Cardiac fibroblast (primary cell): ENCODE measurements around the gene ALPL.

Experiments
- DNase-seq, 2 donors: peaks; one replicate each; pipeline versions ENCODE4 v3.0.0 to v3.0.0-alpha.2; 2010; ENCODE audit warnings: low read depth in 2 of 2
- H3K4me3 ChIP-seq, 2 donors: replicated peaks in 1 of 2; 1 replicate in 1 of 2; 2 replicates in 1 of 2; pipeline ENCODE4 v1.5.1; 2011; ENCODE audit warnings: low read depth in 2 of 2, low read length in 2 of 2, mild to moderate bottlenecking in 2 of 2, moderate library complexity in 1 of 2
- TF ChIP-seq, protein P1 (sequence below): IDR thresholded peaks from one replicate; pipeline ENCODE4 v1.5.1; 2011; ENCODE audit warnings: low read depth, mild to moderate bottlenecking, low read length, inconsistent platforms

Gene ALPL

DNA sequence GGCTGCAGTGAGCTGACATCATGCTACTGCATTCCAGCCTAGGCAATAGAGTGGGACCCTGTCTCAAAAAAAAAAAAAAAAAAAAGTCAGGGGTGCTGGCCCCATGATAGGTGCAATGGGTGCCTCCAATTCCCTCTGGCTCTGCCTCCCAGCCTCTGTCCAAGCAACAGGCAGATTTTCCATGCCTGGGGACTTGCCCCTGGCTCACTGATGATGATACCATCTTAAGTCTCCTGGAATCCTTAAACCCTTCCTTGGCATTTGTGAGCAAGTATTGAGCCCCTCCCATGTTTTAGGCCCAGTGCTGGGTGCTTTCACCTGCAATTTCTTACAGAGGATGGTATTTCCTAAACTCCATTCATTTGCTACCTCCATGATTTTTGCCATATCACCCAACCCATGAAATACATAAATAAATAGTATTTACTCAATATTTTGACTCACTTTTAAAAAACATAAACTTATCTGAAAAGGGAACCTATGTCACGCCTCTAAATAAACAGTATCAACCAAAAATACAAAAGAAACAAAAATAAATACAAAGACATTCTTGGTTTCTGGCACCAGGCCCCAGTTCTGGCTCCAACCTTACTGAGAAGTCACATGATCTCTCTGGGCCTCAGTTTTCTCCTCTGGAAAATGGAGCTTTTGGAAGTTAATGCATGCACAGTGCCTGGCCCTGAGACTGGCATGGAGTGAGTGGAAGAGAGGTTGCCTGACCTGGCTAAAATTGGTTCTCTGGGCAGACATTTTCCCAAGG, 1.5 kb upstream of the ALPL start:
- TF ChIP-seq, protein P1, sequence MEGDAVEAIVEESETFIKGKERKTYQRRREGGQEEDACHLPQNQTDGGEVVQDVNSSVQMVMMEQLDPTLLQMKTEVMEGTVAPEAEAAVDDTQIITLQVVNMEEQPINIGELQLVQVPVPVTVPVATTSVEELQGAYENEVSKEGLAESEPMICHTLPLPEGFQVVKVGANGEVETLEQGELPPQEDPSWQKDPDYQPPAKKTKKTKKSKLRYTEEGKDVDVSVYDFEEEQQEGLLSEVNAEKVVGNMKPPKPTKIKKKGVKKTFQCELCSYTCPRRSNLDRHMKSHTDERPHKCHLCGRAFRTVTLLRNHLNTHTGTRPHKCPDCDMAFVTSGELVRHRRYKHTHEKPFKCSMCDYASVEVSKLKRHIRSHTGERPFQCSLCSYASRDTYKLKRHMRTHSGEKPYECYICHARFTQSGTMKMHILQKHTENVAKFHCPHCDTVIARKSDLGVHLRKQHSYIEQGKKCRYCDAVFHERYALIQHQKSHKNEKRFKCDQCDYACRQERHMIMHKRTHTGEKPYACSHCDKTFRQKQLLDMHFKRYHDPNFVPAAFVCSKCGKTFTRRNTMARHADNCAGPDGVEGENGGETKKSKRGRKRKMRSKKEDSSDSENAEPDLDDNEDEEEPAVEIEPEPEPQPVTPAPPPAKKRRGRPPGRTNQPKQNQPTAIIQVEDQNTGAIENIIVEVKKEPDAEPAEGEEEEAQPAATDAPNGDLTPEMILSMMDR = no peak
- no peak overlapping the region for H3K4me3 ChIP-seq
- no peak for DNase-seq

DNA sequence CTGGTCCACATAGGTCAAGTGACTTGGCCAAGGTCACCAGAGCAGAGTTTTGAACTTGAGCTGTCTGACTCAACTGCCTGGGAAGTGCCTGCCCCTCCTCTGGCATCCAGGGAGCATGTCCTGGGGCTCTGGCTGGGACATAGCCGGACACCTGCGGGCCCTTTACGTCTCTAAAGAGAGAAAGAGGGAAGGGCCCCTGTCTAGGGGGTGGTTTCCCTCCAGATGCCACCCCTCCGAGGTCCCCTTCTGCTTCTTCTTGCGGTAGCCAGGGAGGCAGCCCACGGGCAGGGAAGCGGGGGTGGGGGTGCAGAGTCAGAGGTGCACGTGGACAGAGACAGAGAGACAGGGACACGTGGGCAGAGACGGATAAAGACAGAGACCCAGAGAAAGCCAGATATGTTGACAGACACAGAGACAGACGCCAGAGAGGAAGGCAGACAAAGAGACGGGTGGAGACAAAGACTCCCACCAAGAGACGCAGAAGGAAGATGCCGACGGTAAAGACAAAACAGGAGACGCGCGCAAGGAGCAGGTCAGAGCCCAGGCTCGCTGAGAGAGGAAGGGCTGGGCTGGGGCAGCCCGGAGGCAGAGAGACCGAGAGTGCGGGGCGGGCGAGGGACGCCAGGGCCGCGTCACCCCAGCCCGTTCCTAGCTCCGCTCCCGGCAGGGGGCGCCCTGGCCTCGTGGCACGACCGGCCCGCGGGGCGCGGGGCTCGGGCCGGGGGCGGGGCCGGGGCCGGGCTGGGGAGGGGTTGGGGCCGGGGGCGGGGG, 458 bp upstream of the ALPL start:
- TF ChIP-seq, protein P1 = peak; percentile 45
- H3K4me3 ChIP-seq = peak overlapping the region in 1 of 2 donors; percentile 27
- peak; percentile 50 to 55 for DNase-seq

DNA sequence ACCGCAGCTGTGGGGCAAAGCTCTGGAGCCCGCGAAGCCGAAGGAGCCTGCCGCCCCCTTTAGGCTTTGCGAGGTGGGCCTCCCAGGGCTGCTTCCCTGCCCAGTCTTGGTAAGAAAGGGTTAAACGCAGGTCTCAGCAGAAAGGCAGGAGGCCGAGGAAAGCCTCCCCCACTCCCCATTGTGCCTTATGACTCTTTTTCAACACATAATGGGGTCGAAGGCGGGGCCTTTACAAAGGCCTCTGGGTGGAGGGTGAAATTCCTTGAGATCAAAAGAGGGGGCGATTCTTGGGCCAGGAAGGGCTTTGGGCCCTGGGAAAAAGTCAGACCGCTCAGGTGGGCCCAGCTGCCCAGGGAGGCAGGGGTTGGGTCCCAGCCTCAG, 880 bp downstream of the ALPL start:
- DNase-seq = no peak
- TF ChIP-seq, protein P1 = no peak
- peak overlapping the region; percentile 37 to 55 for H3K4me3 ChIP-seq

DNA sequence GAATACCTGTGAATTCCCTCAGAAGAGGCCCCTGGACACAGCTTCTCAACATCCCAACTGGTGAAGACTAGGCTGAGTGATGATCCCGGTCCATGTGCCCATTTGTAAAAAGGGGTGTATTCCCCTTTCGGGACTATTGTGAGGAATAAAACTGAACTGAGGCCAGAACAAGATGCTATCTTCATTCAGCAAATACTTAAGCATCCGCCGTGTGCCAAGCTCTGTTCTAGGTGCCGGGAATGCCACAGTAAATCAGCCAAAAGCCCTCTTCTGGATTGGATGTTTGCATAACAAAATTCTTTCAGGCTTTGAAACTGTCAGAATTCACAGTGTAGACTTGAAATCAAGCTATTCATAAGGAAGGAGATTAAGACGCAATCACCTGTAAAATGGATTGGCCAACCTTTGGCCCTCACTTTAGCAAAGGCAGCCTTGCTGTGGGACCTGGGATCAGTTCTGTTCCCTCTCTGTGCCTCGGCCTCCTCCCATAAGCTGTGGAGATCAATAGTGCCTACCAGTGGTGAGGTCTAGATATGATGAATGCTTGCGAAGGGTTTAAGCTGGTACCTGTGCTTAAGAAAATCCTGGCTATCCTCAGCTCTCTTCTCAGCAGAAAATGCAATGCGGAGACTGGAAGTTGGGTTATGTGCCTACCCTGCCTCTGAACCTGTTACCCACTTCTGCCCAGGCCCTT, 1.8 kb downstream of the ALPL start:
- peak; percentile 8 to 48 for DNase-seq
- H3K4me3 ChIP-seq = peak overlapping the region in 1 of 2 donors; percentile 55
- TF ChIP-seq, protein P1 = no peak

DNA sequence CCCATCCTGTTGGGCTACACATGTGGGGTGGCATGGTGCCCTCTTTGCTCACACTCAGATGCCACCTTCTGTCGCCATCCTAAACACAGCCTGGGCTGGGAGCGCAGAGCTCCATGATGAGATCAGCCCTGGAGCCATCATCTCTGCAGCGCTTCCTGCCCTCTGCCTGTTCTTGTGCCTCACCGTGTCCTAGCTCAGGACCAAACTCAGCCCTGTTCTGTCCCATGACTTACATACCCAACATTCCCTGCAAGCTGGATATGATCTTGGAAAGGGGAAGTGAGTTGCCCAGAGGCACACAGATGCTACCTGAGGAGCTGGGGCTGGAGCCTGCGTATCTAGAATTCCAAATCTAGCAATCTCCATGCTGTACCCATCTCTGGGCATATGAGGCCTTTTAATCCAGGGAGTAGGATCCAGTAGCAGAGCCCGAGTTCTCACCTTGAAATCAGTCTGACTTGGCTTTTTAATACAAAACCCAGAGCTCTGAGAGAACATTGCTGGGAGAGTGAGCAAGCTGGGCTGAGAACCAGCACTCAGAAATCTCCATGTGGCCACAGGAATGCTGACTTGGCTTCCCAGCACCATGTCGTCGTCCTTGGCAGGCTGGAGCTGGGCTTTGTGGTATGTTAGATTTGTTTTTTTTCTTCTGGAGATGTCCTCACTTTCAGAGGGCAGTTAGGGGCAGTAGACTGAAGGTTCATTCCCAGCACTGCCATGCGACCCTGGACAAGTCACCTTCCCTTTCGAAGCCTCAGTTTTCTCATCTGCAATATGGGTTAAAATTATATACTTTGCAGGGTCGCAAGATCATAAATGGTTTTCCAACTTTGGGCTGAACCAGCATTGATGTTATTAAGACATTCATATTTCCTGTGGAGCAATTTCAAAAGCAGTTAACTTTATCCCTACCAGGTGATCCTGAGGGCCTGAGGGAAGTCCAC, 2.6 kb downstream of the ALPL start:
- TF ChIP-seq, protein P1 = no peak
- DNase-seq = peak; percentile 96 to 97

DNA sequence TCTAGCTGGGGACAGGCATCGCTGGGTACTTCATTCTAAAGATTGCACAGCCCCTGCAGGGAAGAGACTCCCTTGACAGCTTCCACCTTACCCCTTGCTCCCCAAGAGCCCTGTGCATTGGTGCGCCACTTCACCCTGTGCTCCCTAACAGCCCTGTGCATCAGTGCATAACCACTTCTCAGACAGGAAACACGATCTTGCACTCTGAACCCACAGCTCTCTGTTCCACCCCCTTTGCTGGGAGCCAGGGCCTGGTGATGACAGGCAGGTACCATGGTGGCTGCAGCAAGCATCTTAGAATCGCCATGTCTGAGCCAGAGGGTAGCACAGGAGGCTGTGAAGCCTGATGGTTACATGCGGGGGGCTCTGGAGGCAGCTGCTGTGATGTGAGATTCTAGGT, 5.0 kb downstream of the ALPL start:
- TF ChIP-seq, protein P1 = no peak
- no peak overlapping the region for H3K4me3 ChIP-seq
- no peak for DNase-seq

More for the DNA sequence above, 2.6 kb downstream of the ALPL start:
- no peak overlapping the region for H3K4me3 ChIP-seq
